GM12872 (cell line): ENCODE results near the gene SERPINF2.

Source experiments
- TF ChIP-seq, protein P1 (sequence below): IDR thresholded peaks from 3 replicates; pipeline ENCODE4 v1.5.1; 2011; ENCODE audit warnings: low read depth, mild to moderate bottlenecking, low read length, moderate library complexity; ENCODE audit not compliant: insufficient read depth

Gene SERPINF2

DNA sequence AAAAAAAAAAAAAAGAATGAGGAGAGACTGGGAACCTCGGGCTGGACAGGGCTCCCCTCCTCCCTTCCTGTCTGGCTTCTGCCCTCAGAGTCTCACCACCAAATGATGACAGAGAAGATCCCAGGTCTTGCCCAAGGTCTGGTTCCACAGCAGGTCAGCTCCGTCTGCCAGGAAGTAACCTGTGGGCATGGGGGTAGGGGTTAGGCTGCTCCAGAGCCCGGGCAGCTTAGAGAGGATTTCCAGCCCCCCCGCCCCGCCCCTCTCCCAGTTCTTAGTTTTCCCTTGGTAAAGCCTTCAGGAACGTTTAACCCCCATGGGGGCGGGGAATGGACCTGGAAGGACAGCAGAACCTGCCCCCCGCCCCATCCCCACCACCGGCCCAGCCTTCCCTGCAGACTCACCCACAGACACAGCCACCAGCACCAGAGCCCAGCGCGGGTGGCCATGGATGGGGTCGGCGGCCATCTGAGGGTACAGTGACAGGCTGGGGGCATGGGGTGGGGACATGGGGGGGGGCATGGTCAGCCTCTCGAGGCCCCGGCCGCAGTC lies 33.2 kb upstream of the SERPINF2 start:
- TF ChIP-seq, protein P1, sequence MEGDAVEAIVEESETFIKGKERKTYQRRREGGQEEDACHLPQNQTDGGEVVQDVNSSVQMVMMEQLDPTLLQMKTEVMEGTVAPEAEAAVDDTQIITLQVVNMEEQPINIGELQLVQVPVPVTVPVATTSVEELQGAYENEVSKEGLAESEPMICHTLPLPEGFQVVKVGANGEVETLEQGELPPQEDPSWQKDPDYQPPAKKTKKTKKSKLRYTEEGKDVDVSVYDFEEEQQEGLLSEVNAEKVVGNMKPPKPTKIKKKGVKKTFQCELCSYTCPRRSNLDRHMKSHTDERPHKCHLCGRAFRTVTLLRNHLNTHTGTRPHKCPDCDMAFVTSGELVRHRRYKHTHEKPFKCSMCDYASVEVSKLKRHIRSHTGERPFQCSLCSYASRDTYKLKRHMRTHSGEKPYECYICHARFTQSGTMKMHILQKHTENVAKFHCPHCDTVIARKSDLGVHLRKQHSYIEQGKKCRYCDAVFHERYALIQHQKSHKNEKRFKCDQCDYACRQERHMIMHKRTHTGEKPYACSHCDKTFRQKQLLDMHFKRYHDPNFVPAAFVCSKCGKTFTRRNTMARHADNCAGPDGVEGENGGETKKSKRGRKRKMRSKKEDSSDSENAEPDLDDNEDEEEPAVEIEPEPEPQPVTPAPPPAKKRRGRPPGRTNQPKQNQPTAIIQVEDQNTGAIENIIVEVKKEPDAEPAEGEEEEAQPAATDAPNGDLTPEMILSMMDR, result no peak

DNA sequence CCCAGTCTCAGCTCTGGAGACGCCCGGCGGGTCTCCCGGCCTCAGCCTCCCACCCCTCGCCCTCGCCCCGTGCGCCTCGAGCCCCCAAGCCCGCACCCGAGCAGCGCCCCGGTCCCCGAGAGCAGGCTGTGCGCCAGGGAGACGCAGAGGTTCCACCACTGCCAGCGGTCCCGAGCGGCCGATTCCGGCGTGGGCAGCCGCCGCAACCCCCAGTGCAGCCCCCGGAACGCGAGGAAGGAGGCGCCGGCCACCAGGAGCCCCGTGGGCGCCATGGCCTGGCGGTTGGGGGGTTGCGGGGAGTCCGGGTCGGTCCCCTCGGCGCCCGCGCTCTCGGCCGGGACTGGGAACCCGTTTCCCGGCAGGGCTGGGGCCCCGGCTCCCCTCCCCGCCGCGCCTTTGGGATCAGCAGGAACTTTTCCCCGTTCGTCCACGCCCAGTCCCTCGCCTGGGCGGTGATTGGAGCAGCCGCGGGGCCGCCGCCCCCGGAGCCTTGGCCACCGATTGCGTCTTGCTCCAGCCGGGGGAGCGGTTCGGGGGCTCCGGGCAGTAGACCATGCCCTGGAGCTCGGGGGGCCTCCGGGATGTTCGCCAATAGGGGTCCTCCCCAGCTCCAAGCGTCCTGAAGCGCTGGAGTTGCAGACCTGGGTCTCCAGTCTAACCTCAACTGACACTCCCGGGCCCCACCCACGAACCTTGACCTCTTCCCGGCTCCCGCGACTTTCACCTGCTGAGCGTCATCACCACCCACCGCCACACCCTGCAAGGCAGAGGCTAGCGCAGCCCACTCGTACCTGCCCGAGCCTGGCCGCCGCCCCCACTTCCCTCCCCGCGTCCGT lies 32.5 kb upstream of the SERPINF2 start, which contains the start of gene TLCD2:
Gene TLCD2, minus strand, starts transcription at position 407 of the 836 bp plus-strand sequence. Its CDS starts 135 bp downstream, at position 272.
- TF ChIP-seq, protein P1, result no peak

DNA sequence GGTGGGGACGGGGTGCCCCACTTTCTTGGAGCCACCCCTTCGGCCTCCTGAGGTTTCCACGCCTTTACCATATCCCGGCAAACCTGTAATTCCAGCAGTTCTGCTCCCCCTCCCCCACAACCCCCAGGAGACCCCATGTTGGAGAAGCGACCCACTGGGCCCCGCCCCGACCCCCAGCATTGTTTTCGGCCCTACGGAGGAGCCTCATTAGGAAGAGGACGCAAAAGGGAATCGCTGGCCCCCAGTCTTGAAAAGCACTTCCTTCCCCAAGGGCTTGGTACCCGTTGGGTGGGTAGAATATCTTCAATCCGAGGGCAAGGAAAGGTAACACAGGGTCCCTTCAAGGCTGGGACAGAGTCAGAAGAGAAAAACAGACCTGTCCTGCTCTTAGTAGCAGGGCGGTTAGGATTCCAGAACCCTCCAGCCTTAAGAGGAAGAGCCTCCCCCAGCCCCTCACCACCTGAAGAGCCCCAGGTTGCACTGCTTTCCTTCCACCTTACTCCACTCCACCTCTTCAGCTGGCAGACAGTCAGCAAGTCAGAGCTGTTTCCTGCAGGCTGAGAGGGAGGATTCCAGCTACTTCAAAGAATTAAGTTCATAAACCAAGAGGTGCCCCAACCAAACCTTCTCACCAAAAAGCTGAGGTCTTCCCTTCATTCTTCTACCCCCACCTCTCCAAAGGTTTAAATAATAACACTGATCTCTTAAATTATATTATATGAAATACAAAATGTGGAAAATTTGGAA lies 31.7 kb upstream of the SERPINF2 start:
- TF ChIP-seq, protein P1, result no peak

DNA sequence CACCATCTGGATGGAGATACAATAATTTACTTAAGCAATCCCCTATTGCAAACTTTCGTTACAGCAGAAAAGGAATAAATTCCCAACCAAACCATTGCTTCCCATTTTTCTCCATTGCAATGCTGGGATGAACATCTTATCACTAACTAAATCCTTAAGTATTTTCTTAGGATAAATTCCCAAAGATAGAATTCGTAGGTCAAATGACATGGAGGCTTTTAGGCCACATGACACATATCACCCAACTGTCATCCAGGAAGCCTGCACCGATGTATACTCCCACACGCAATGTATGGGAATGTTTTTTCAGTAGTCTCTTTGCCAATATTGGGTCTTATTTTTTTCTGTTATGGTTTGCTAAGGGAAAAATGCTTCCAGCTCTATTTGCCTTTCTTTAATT lies 30.9 kb upstream of the SERPINF2 start:
- TF ChIP-seq, protein P1, result no peak

DNA sequence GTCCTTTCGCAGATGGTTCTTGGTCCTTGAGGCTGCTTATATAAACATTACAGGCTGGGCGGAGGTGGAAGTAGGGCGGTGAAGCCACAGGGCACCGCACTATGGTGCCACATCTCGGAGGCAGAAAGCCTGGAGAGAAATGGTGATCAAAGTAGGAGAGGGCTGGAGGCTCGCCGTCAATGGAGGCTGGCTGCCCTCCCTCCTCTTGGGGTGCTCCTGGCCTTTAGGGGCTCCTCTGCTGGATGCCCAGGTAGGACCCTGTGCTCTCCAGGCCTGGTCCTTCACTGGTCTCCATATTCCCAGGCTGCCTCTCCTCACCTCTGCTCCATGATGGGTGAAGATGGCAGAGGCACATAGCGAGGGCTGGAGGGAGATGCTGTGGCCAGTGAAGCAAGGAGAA lies 30.4 kb upstream of the SERPINF2 start:
- TF ChIP-seq, protein P1, result no peak

DNA sequence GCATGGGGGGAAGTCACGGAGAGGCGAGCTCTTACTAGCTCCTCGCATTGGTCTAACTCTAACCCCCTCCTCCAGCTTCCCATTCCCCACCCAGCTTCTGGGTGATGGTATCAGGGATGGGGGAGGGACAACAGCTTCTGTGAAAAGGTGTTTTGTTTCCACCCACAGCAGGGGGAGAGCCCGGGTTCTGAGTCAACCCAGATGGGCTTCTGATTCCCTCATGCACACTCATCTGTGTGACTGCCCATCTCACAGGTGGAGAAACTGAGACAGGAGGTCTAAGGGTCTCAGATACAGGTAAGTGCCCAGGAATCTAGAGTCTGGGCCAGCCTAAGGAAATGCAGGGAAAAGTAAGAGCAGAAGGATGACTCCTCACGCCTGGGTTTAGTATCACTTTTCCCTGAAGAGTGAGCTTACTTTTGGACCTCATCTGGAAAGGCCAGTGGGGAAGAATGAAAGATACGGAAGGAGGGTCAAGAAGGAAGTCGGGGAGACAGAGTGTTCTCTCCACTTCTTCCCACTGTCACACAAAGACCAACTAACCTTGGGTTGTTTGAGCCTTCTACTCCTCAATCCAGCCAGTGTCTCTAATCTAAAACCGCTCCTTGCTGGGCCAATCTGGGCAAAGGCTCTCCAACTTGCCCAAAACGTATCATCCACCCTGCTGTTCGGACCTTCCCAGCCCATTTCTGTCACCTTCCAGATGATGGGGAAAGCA lies 29.4 kb upstream of the SERPINF2 start:
- TF ChIP-seq, protein P1, result no peak

DNA sequence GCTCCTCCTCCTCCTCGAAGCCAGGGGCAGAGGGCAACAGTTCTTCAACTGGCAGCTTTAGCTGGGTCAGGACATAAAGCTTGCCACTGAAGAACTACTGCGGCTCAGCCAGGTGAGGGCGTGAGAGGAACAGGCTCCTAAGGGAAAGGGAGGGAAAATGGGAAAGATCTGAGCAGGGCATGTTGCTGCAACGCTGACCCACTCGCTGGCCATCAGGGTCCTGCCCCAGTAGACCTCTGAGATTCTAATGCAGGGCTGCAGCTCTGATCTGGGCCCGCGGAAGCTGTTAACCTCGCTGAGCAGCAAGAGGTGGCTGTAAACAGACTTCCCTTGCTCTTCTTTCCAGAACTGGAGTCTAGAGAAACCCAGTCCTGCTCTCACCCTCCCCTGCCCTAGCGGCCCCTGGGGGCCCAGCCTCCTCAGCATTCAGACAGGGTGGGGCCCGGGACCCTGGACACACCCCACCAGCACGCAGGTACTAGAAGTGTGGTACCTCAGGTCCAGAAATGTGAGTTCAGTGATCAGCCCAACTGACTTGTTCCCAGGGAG lies 28.7 kb upstream of the SERPINF2 start:
- TF ChIP-seq, protein P1, result peak; percentile 53
